ENCODE data around the gene VMP1. TPM values are rescaled to one million over a fixed set of nuclear protein-coding genes. Genes with fewer than 3 reads are reported as not detected.
A peak's percentile ranks its signal among the peaks of the same experiment; 100 is the strongest.

VMP1 gene
- total and polyA plus RNA-seq, 2 of the 13 experiments (the other 11 are each of a cell fraction or from before 2014, with no cell fraction given): 186 to 271 TPM

DNA sequence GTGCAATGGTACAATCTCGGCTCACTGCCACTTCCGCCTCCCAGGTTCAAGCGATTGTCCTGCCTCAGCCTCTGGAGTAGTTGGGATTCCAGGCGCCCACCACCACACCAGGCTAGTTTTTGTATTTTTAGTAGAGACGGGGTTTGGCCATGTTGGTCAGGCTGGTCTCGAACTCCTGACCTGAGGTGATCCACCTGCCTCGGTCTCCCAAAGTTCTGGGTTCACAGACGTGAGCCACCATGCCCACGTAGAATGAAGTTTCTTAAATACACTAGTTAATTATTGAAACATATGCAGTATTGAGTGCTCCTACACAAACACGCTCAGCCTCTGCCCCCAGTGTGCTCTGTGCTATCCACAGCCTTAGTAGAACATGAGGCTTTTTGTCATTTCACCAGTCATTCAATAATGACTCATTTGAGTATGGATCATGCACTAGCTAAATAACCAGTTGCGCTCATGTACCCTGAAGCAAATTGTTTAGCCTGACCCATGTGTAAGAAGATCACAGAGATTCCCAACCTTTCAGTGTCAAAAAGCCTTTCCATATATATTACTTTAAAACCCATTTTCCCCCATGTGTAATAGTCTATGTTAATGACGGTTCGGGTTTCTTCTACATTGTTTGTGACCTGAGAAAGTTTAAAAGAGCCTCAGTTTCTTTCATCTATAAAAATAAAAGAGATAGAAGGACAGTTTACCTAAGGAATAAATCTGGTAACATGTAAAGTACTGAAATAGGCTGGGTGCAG, 135.6 kb downstream of the VMP1 start (continued):
- TF ChIP-seq, protein P1, sequence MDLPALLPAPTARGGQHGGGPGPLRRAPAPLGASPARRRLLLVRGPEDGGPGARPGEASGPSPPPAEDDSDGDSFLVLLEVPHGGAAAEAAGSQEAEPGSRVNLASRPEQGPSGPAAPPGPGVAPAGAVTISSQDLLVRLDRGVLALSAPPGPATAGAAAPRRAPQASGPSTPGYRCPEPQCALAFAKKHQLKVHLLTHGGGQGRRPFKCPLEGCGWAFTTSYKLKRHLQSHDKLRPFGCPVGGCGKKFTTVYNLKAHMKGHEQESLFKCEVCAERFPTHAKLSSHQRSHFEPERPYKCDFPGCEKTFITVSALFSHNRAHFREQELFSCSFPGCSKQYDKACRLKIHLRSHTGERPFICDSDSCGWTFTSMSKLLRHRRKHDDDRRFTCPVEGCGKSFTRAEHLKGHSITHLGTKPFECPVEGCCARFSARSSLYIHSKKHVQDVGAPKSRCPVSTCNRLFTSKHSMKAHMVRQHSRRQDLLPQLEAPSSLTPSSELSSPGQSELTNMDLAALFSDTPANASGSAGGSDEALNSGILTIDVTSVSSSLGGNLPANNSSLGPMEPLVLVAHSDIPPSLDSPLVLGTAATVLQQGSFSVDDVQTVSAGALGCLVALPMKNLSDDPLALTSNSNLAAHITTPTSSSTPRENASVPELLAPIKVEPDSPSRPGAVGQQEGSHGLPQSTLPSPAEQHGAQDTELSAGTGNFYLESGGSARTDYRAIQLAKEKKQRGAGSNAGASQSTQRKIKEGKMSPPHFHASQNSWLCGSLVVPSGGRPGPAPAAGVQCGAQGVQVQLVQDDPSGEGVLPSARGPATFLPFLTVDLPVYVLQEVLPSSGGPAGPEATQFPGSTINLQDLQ (CRISPR knock-in tag; IDR thresholded peaks at IDR 0.05): peak; percentile 44
- 0 out of 2 replicates have a peak, but pooled peaks have one; percentile 31 for TF ChIP-seq NFIC (IDR thresholded peaks at IDR 0.05; ENCODE audit: low read length)
- TF ChIP-seq ZNF256 (CRISPR knock-in tag; conservative IDR thresholded peaks at IDR 0.05): no peak
- TF ChIP-seq ZBTB38 (CRISPR knock-in tag; IDR thresholded peaks at IDR 0.05): 0 out of 2 replicates have a peak, but pooled peaks have one; percentile 24
- TF ChIP-seq FOXC1 (CRISPR knock-in tag; IDR thresholded peaks at IDR 0.05; ENCODE audit: borderline replicate concordance): no peak
- TF ChIP-seq DPF2 (CRISPR knock-in tag; IDR thresholded peaks at IDR 0.05; ENCODE audit: borderline replicate concordance, low read depth): peak; percentile 27; the same call in 1 of the 2 replicates
- peak; percentile 90; the same call in 1 of the 2 replicates for TF ChIP-seq AKAP8 (CRISPR knock-in tag; IDR thresholded peaks at IDR 0.05)
- no peak for TF ChIP-seq ZFP90 (CRISPR knock-in tag; IDR thresholded peaks at IDR 0.05; ENCODE audit: borderline replicate concordance)
- no peak for TF ChIP-seq ZNF10 (CRISPR knock-in tag; IDR thresholded peaks at IDR 0.05; ENCODE audit: borderline replicate concordance, low read depth)
- peak; percentile 58 for TF ChIP-seq RXRA (CRISPR knock-in tag; IDR thresholded peaks at IDR 0.05)
- no peak; the same call in 1 of the 2 replicates for TF ChIP-seq ZNF709 (CRISPR knock-in tag; IDR thresholded peaks at IDR 0.05)
- TF ChIP-seq SOX6 (IDR thresholded peaks at IDR 0.05): no peak
- peak; percentile 71 for TF ChIP-seq SOX6 (CRISPR knock-in tag; IDR thresholded peaks at IDR 0.05)
- peak; percentile 82 for TF ChIP-seq ZNF878 (CRISPR knock-in tag; IDR thresholded peaks at IDR 0.05)
- no peak for TF ChIP-seq ZEB1 (IDR thresholded peaks at IDR 0.05; ENCODE audit: insufficient replicate concordance, low read depth)
- TF ChIP-seq, protein P2, sequence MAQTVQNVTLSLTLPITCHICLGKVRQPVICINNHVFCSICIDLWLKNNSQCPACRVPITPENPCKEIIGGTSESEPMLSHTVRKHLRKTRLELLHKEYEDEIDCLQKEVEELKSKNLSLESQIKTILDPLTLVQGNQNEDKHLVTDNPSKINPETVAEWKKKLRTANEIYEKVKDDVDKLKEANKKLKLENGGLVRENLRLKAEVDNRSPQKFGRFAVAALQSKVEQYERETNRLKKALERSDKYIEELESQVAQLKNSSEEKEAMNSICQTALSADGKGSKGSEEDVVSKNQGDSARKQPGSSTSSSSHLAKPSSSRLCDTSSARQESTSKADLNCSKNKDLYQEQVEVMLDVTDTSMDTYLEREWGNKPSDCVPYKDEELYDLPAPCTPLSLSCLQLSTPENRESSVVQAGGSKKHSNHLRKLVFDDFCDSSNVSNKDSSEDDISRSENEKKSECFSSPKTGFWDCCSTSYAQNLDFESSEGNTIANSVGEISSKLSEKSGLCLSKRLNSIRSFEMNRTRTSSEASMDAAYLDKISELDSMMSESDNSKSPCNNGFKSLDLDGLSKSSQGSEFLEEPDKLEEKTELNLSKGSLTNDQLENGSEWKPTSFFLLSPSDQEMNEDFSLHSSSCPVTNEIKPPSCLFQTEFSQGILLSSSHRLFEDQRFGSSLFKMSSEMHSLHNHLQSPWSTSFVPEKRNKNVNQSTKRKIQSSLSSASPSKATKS (CRISPR knock-in tag; IDR thresholded peaks at IDR 0.05): peak; percentile 20; the same call in 1 of the 2 replicates
- TF ChIP-seq HDAC2 (CRISPR knock-in tag; IDR thresholded peaks at IDR 0.05): 0 out of 2 replicates have a peak, but pooled peaks have one; percentile 10
- TF ChIP-seq ZNF260 (CRISPR knock-in tag; IDR thresholded peaks at IDR 0.05; ENCODE audit: borderline replicate concordance, low read depth): no peak
- peak; percentile 74; the same call in 1 of the 2 replicates for TF ChIP-seq ZNF431 (CRISPR knock-in tag; IDR thresholded peaks at IDR 0.05; ENCODE audit: borderline replicate concordance, low read depth)
- TF ChIP-seq FOSL2 (CRISPR knock-in tag; IDR thresholded peaks at IDR 0.05): peak; percentile 95
- no peak for TF ChIP-seq KLF12 (CRISPR knock-in tag; IDR thresholded peaks at IDR 0.05; ENCODE audit: borderline replicate concordance)
- peak; percentile 83; the same call in 1 of the 2 replicates for TF ChIP-seq TFE3 (CRISPR knock-in tag; IDR thresholded peaks at IDR 0.05)
- no peak for TF ChIP-seq RFX1 (IDR thresholded peaks at IDR 0.05)
- no peak for TF ChIP-seq DNMT1 (CRISPR knock-in tag; IDR thresholded peaks at IDR 0.05)
- TF ChIP-seq ZNF777 (CRISPR knock-in tag; IDR thresholded peaks at IDR 0.05): no peak; the same call in 1 of the 2 replicates
